Suppressor macrophage treated with lipopolysaccharide for 4 hours (primary cell): Measurements from ENCODE around the gene IFFO2.

ENCODE experiments used
- DNase-seq: peaks from one replicate; pipeline ENCODE4 v3.0.0-alpha.2; 2020

The IFFO2 gene

DNA sequence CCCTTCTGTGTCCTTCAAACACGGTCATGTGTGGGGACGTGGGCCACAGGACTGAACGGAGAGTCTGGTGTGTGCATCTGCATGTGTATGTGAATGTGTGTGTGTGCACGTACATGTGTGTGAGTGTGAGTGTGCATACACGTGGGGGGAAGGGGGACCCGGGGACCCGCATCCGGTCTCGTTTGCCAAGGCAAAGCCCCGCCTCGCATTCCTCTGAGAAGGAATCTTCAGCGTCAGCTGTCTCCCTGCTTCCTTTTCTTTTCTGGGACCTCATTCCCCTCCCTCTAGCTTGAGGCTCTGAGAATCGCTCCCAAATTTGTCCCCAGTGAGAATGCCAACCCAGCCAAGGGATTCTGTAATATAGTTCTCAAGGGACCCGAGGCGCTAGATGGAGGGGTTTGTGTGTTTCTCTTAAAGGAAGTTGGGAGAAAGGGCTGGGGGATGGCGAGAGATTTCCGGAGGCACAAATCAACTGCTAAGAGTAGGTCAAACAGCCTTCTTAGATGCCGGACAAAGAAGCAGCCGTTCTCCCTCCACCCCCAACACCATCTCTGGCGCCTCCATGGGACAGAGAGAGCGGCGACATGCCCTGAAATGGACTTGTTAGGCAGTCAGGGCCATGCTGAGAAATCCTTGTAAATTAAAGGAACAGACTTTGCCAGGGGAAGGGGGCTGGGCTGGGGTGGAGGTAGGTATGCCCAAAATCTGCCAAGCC, 6.6 kb downstream of the IFFO2 start:
- peak; percentile 51 for DNase-seq

DNA sequence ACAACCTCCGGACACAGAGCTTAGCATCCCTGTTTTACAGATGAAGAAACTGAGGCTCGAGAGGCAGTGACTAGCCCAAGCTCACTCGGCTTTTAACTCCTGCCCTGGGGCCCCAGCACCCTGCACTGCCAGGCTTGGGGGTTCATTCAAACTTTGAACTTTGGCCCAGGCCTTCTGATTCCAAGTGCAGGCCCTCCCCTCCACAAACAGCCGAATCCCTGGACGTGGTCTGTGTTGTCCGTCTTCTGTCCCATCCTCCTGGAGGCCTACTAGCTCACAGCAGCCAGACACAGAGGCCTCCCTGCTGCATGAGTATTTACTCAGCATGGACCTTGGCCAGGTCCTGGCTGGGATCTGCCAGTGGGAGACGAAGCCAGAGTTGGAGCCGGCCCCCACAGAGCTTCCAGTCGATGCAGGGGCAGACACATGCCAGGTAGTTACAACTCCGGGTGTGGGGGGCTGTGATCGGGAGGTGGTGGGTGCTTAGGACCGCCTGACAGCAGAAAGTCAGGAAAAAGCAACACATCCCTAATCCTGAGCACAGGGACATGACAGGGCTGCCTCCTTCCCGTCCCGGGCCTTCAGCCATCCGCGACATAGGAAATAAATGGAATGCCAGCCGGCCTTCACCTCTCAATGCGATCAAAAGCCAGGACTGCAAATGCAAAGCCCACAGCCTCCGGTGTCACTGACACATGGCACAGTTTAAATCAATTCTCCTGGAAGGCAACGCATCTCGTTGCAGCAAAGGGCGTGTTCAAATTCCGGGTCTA, 7.4 kb downstream of the IFFO2 start:
- DNase-seq: no peak

DNA sequence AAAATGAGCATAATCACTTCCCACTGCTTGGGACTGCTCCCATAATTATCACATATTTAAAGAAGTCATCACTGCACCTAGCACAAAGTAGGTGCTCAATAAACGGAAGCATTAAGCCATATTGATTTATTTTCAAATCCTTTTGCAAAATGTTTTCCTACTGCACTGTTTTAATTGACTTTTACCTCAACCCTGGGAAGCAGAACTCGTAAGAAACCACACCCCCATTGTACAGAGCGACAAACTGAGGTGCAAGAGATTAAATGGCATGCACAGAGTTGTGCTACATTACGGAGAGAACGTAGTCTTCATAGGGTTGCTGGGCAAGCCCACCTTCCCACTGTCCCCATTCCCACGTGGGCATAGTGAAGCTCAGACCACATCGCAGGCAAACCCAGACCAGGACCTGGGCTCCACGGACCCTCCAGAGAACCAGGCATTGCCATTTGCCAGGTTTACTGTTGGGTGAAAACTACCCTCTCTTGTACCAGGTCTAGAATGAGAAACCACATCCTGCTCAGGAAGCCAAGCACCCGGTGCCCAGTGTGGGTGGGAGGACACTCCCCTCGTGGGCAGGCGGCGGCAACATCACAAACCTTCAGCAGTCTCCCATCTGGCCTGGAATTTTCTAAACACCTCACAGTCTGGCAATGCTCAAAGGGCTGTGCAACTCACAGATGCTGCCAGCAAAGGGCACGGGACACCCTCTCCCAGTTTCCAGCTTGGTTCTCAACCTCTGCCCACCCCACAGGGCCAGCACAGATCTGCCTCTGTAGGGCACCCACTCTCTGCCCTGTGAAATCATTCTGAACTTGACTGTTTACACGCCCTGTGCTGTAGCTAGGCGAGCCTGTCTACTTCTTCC, 8.2 kb downstream of the IFFO2 start:
- DNase-seq: no peak

DNA sequence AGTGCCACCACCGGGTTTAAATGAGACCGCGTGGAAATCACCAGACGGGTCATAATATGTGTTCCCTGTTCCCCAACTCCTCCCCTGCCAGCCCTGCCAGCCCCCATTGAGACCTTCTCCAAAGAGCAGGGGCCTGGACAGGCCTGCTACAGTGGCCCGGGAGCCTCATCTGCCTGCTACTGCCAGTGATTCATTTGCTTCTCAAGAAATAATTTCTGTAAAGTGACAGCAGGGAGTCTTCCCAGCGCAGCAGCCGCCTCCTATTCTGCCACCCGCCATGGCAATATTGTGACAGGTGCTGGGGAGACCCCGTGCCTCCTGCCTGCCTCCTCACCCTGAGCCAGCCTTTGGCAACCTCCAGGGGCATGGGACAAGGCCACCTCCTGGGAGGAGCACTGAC, 8.9 kb downstream of the IFFO2 start:
- no peak for DNase-seq

DNA sequence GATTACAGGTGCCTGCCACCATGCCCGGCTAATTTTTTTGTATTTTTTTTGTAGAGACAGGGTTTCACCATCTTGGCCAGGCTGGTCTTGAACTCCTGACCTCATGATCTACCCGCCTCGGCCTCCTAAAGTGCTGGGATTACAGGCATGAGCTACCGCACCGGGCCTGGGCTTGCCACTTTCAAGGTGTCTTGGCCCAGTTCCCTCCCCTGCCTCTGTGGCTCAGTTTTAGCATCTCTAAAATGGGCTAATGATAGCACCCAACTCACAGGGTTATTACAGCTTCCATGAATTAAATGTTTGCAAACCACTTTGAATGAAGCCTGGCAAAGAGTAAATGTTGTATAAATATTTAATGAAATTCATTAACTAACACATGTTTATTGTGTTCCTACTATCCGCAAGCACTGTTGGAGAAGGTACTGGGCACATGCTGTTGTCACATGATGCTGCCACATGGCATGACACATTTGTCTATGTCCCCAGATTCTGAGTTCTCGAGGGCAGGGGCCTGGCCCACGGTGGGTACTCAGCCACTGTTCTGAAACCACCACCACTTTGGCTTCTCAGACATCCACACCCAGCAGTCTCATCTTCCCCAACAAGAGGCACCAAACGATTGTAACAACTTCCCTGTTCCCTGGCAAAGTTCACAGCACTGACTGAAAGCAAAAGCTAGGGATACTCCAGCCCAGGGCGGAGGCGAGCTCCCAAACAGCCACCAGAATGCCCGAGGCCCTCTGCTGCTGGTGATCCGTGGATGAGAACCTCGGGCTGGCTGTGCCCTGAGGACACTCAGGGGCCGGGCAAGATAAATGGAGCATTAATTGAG, 9.7 kb downstream of the IFFO2 start:
- DNase-seq: peak; percentile 67

DNA sequence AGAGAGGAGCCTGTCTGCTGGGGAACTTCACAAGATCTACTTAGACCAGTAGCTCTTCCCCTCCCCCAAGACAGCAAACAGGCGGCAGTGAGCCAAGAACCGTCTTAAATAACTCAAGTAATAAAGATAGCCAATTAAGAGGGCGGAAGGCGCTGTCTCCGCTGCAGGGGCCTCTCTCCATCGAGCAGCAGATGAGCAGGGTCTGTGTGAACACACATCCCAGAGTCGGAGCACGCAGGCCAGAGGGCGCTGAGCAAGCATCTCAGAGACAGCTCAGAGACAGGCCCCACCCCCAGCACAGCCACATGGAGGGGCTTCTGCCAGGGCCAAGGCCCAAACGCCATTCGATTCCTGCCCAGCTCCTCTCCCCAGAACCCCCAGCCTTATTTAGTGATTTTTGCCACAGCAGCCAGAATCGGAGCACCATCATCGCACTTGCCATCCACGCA, 11.1 kb downstream of the IFFO2 start:
- no peak for DNase-seq

DNA sequence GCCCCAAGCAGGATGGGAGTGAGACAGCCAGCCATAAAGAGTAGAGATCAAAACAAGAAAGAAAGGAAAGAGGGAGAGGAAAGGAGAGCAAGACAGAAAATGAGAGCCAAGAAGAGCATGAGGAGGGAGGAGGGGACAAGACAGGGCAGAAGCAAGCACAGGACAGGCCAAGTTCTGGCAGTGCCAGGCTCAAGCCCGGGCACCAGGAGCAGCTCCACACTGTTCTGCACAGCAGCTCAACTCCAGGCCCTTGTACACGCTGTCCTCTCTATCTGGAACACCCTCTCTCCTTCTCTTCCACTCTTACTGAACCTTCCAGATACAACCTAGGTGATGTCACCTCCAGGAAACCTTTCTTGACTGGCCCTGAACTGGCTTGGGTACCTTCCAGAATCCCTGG, 11.7 kb downstream of the IFFO2 start:
- DNase-seq: no peak

DNA sequence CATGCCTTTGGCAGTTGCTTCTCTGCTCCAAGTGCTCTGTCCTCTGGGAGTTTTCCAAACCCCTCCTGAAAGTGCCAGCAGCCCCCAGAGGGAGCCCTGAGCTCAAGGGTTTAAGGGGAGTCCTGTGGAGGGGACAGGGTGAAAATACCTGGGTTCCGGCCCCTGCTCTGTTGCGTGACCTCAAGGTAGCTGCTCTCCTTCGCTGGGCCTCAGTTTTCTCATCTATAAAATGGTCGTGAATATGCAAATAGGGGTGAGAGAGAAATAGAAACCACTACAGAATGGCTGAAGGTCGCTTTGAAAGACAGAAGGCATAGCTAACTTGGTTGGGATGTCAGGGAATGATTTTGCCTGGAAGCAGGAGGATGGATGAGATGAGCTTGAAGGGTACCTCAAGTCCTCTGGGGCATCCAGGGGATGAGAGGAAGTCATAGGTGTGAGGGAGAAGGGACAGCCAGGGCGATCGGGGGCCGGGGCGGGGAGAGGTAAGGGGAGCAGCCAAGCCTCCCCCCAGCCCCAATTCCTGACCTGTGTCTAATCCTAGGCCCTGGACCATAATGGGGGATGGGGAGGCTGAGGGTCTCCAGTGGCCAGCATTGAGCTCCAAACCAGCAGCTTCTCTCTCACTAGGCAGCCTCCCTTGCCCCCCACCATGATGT, 12.4 kb downstream of the IFFO2 start:
- DNase-seq: no peak

DNA sequence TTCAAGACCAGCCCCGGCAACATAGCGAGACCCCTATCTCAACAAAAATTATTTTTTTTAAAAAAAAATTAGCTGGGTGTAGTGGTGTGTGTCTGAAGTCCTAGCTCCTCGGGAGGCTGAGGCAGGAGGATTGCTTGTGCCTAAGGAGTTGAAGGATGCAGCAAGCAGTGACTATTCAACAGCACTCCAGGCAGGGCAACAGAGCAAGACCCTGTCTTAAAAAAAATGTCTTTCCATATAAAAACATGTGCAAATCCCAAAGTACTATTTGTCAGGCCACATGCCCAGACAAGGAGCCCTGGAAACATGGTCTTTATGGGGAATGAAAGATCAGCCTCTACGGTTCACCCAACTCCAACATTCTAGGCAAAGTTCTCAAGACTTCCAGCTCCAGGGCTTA, 13.3 kb downstream of the IFFO2 start:
- DNase-seq: no peak

DNA sequence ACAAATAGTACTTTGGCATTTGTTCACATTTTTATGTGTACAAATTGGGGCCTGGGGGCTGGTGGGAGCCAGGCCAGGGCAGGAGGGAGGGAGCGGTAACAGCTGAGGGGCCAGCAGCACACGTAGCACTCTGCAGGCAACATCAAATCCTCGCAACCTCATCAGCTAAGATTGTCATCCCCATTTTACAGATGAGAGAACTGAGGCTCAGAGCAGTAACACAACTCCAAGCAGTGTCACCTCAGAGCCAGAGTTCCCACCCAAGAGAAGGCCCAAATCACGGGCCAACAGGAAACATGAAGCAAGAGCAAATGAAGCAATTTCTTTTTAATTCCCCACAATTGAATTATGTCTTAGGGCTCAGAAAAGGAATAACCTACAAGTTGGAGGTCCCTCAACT, 14.1 kb downstream of the IFFO2 start:
- DNase-seq: no peak

DNA sequence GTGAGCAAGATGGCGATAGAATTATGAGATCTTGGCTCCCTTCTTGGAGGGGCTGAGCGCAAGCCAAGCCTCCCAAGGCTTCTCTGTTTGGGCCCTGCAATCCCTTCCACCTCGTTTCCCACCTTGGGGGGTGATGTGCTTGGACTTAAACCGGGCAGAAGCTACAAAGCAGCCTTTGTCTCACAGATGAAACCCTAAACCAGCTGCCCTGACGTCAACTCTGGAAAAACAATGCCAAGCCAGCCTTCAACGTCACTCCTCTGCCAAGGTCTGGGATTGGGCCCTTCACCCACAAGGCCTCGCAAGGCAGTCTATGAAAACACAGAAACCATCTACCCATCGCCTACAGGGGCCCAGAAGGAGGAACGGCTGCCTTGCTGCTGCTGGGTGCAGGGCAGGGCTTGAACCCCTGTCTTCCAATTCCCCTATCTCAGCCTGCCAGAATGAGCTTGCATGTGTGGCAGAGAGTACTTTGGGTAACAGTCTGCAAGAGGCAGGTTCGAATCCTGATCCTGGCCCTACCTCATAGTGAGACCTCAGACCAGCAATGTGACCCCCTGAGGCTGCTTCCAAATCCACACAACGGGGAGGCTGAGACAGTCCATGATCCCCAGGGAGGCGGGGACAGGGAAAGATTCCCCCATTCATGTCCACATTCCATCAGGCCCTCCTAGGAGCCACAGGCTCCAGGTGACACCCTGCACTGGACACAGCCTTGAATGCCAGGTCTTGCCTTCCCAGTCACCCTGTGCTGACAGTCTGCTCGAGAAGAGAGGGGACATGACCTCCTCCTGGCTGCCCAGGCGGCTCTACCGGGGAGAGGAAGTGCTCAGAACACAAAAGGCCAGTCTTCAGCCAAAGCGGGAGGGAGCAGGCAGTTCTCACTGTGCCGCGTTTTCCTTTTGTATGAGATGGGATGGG, 15.0 kb downstream of the IFFO2 start:
- DNase-seq: no peak

DNA sequence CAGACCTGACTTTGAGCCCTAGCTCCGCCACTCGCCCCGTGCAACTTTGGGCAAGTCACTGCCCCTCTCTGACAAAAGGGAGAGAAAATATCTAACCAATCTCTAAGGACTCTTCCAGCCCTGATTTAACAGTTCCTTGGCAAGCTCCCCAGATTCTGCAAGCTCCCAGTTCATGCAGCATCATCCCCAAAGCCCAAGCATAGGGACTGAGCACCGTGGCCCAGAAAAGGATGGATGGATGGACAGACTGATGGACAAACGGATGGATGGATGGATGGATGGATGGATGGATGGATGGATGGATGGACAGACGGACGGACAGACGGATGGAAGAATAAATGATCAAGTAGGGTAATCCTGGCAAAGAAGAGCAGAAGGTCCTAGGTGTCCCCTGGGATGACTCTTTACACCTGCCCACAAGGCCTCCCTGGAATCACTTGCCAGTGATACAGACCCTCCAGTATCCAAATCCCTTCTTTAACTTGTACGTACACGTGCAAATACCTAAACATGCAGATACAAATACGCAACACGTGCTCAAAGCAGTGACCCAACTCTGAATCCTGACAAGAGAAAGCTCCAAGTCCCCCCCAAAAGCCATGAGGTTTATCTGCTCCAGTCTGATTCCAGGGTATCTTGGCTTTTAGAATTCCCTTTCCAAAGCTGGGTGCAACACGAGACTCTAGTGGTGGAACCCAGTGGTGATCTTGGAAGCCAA, 16.0 kb downstream of the IFFO2 start:
- no peak for DNase-seq

DNA sequence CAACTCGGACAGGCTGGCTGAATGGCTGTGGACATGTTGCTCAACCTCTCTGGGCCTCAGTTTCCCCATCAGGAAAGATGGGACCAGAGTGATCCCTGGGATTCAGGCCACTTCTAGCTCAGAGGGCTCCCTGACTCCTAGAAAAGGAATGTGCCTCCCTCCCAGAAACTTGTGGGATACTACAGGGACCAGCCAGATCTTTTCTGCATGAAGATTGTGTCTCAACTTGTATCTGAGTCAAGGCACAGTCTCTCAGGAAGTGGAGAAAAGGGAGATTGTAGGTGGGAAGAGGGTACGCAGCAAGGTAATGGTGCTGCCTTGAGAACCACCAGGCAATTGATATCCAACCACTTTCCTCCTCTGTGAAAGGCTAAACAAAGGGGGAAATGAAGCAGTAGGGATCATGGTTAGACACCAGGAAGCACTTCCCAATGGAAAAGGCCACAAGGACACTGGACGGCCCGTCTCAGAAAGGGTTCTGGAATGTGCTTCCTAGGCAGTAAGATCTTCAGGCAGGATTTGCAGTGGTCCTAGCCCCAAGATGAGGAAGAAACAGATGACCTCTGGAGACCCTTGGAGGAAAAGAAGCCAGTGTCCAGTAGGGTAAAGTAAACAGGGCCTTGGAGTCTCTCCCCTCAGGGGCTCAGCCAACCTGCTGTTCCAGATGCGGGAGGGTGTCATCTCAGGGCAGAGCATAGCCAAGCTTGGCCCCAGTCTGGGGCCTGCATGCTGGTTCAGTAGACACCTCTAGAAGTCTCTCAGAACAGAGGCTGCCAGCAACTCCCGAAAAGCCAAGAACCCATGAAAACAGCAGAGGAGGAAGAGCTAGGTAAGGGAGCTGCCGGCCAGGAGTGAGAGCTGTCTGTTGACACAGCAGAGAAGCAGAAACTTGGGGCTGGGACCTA, 16.8 kb downstream of the IFFO2 start:
- DNase-seq: no peak

DNA sequence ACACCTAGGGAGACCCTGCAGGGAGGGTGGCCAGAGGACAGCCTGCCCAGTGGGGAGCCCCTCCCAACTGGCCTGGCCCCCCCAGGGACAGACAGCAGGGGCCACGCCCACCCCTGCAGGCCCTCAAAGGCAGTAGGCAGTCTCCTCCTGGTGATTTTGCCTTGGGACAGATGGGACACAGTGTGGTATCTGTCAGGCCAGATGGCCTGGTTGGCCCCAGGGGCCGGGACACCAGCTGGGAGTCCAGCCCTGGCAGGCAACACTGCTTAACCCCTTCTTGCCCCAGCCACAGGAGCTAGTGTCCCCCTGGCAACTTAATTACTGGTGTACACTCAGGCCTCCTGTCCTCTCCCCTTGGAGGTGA, 17.8 kb downstream of the IFFO2 start:
- no peak for DNase-seq

DNA sequence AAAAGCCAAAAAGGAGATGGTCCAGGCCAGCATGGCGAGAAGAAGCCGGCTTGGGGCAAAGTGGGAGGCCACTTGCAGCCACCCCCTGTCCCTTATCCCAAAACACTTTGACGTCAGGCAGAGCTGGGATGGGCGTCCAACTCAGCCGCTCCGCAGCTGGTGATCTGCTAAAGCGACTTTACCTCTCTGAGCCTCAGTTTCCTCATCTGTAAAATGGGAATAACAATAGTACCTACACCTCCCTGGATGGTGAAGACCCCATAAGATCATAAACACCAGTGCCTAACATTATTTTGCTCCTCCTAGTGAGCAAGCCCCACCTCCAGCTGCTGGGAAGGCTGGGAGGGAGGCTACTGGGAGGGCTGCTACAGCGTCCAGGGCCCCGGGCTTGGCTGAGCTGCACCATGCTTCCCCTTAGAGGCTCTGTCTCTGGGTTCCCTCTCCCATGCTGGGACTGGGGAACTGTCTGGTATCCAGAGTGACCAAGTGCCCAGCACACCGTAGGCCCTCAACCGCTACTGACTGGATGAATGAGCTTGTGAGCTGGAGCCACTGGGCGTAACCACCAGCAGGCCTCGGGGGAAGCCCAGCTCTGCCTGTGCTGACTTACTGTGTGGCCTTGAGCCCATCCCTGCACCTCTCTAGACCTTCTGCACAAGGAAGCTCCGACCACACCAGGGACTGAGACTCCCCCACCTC, 18.3 kb downstream of the IFFO2 start:
- DNase-seq: no peak

DNA sequence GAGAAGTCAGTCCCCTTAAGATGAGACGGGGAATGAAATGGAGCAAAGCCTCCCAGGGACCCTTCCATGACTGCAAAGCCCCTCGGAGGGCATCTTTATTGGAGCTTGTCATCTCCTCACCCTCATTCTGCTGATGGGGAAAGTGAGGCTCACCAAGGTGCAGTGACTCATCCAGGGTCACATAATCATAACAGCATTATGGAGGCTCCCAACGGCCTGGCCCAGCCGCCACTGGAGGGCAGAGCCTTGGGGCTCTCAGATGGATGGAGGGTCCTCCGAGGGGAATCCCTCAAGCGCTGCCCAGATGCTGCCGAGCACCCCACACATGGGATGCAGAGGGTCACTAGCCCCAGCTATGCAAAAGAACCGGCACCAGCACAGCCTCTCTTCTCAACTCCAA, 18.9 kb downstream of the IFFO2 start:
- DNase-seq: no peak

DNA sequence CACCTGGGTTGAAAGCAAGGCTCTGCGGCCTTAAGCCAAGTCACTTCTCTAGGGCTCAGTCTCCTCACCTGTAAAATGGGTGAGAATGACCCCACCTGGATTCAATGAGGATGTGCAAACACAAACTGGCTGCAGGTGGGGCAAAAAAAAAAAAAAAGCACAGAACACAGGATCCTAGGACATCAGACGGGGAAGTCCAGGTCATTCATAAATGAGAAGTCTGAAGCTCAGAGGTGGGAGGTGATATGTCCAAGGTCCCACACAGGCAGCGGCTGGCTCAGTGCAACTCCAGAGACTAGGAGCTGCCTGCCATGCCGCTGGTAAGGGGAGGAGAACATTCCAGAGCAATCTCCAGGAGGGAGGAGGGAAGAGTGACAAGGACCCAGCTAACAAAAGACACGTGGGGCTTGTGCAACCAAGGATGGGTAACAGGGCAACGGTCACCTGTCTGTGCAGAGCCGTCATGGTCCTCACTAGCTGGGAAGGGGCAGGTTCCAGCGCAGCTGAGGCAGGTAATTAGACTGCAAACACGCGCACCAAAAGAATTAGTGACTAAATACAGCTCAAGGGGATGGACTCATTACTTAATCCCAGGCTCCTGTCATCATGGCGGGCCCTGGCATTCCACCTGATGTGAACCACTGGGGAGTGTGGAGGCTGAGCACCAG, 19.5 kb downstream of the IFFO2 start:
- no peak for DNase-seq

DNA sequence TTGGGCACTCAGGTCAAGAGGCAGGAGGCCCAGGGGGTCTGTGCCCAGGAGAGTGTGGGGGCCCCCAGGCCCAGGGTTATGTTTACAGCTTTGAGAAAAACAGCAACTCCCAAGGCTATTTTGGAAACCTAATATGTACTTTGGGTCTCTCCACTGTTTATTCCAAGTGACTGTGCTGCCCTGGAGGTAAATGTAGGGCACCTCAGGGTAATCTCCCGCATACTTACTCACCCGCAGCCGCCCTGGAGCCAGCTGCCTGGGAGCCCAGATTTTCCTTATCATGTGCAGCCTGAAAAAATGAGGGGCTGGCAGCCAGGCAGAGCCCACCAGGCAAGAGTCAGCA, 20.0 kb downstream of the IFFO2 start:
- no peak for DNase-seq
